H1 (cell line): Measurements from ENCODE around the gene GPNMB. TPM values are rescaled to one million over a fixed set of nuclear protein-coding genes. Genes with fewer than 3 reads are reported as not detected.
A peak's percentile ranks its signal among the peaks of the same experiment; 100 is the strongest.

Experiments used
- CTCF ChIA-PET: fragments of 300-600 bp; sonication (Branson Sonifier 250); formaldehyde crosslinking; loops from one replicate; lab custom pipeline; 2021; ENCODE audit not compliant: partially characterized antibody; lab: Charles Lee
- POLR2A ChIA-PET: fragments of 300-600 bp; sonication (Branson Sonifier 250); formaldehyde crosslinking; loops from one replicate; lab custom pipeline; 2021; ENCODE audit warnings: inconsistent platforms; ENCODE audit not compliant: partially characterized antibody; lab: Charles Lee
- DNase-seq, 2 experiments: peaks; one replicate each; pipeline versions ENCODE4 v3.0.0 to v3.0.0-alpha.2; 2010 to 2022; ENCODE audit warnings: low spot score in 2 of 2, low read depth in 1 of 2, mixed read lengths in 1 of 2
- FAIRE-seq: peaks from 2 replicates; lab custom pipeline; 2011; peaks lifted over from hg19 to GRCh38; lab: Jason Lieb, UNC
- H2AFZ ChIP-seq: 2 replicates; pipeline ENCODE4 v1.8.1; 2012; ENCODE audit warnings: low read length, inconsistent platforms
- H2AK5ac ChIP-seq: 2 replicates; pipeline ENCODE4 v1.6.1; 2013; ENCODE audit warnings: low read depth, low read length
- H2BK120ac ChIP-seq: replicated peaks from 2 replicates; pipeline ENCODE3; 2013; ENCODE audit warnings: low read depth, low read length, inconsistent platforms
- H2BK12ac ChIP-seq: 2 replicates; pipeline ENCODE4 v1.6.1; 2013; ENCODE audit warnings: low read depth, low read length
- H2BK15ac ChIP-seq: 2 replicates; pipeline ENCODE4 v1.6.1; 2013; ENCODE audit warnings: low read length
- H2BK20ac ChIP-seq: 2 replicates; pipeline ENCODE4 v1.6.1; 2013; ENCODE audit warnings: low read length
- H2BK5ac ChIP-seq: 2 replicates; pipeline ENCODE4 v1.6.1; 2013; ENCODE audit warnings: low read depth, low read length
- H3K14ac ChIP-seq: 2 replicates; pipeline ENCODE4 v1.6.1; 2013; ENCODE audit warnings: inconsistent platforms; ENCODE audit not compliant: insufficient read length
- H3K18ac ChIP-seq: 2 replicates; pipeline ENCODE4 v1.6.1; 2013; ENCODE audit warnings: low read length; ENCODE audit errors: extremely low read depth
- H3K23ac ChIP-seq: 2 replicates; pipeline ENCODE4 v1.6.1; 2013; ENCODE audit warnings: inconsistent platforms; ENCODE audit not compliant: insufficient read length
- H3K23me2 ChIP-seq: 2 replicates; pipeline ENCODE4 v1.6.1; 2013; ENCODE audit warnings: low read depth, low read length
- H3K27ac ChIP-seq: 2 replicates; pipeline ENCODE4 v1.6.1; 2011; ENCODE audit warnings: low read depth, low read length, inconsistent platforms
- H3K27me3 ChIP-seq, 4 experiments: replicated peaks in 1 of 4; 1 replicate in 1 of 4; 2 replicates in 3 of 4; pipeline versions ENCODE4 v1.6.1 to v1.8.1; 2011 to 2013; ENCODE audit warnings: low read length in 3 of 4, mild to moderate bottlenecking in 3 of 4, inconsistent platforms in 2 of 4, mixed read lengths in 2 of 4, moderate library complexity in 1 of 4; ENCODE audit not compliant: control insufficient read depth in 3 of 4, insufficient read depth in 3 of 4; ENCODE audit errors: extremely low read depth in 1 of 4
- H3K36me3 ChIP-seq, 4 experiments: 2 replicates each; pipeline versions ENCODE4 v1.6.1 to v1.8.1; 2011 to 2013; ENCODE audit warnings: mild to moderate bottlenecking in 4 of 4, low read length in 3 of 4, moderate library complexity in 2 of 4, control low read depth in 1 of 4, inconsistent platforms in 1 of 4; ENCODE audit not compliant: insufficient read depth in 4 of 4, control insufficient read depth in 2 of 4
- H3K4ac ChIP-seq: replicated peaks from 2 replicates; pipeline ENCODE3; 2013; ENCODE audit warnings: low read length, low read depth, mixed read lengths, inconsistent platforms; ENCODE audit not compliant: insufficient read length
- H3K4me1 ChIP-seq, 4 experiments: replicated peaks in 1 of 4; 1 replicate in 1 of 4; 2 replicates in 3 of 4; pipeline versions ENCODE4 v1.6.1 to v1.8.1; 2011 to 2013; ENCODE audit warnings: low read length in 3 of 4, inconsistent platforms in 2 of 4, mixed read lengths in 1 of 4; ENCODE audit not compliant: insufficient read depth in 4 of 4, control insufficient read depth in 3 of 4
- H3K4me2 ChIP-seq, 2 experiments: 2 replicates each; pipeline versions ENCODE4 v1.6.1 to v1.8.1; 2011 to 2013; ENCODE audit warnings: low read depth in 2 of 2, low read length in 2 of 2, control low read depth in 1 of 2, inconsistent platforms in 1 of 2, mild to moderate bottlenecking in 1 of 2; ENCODE audit not compliant: insufficient read depth in 1 of 2
- H3K4me3 ChIP-seq, 4 experiments: fragments of 200-600, 300-600 bp in 1 of 4; sonication (generic), shearing (Covaris generic), sonication (Bioruptor Twin) in 1 of 4; 2 replicates each; pipeline versions ENCODE4 v1.5.1 to v1.8.1; 2011 to 2016; ENCODE audit warnings: low read length in 4 of 4, low read depth in 3 of 4, control low read depth in 2 of 4, inconsistent platforms in 2 of 4, mild to moderate bottlenecking in 2 of 4, mixed read lengths in 1 of 4, moderate library complexity in 1 of 4; ENCODE audit not compliant: insufficient read depth in 2 of 4; ENCODE audit errors: extremely low read depth in 1 of 4
- H3K56ac ChIP-seq: replicated peaks from 2 replicates; pipeline ENCODE3; 2013; ENCODE audit warnings: low read depth, mild to moderate bottlenecking, mixed read lengths, low read length, inconsistent platforms; ENCODE audit not compliant: insufficient read length
- H3K79me1 ChIP-seq: 2 replicates; pipeline ENCODE4 v1.6.1; 2013; ENCODE audit warnings: low read depth, low read length, control low read depth
- H3K79me2 ChIP-seq, 2 experiments: 2 replicates each; pipeline versions ENCODE4 v1.6.1 to v1.8.1; 2012 to 2013; ENCODE audit warnings: low read length in 2 of 2, mild to moderate bottlenecking in 2 of 2, inconsistent platforms in 1 of 2; ENCODE audit not compliant: insufficient read depth in 2 of 2, control insufficient read depth in 1 of 2
- H3K9ac ChIP-seq, 4 experiments: replicated peaks in 1 of 4; 1 replicate in 1 of 4; 2 replicates in 3 of 4; pipeline versions ENCODE4 v1.6.1 to v1.8.1; 2011 to 2013; ENCODE audit warnings: low read depth in 3 of 4, low read length in 3 of 4, control low read depth in 2 of 4, mild to moderate bottlenecking in 2 of 4, moderate library complexity in 2 of 4, inconsistent platforms in 1 of 4; ENCODE audit errors: extremely low read depth in 1 of 4
- H3K9me3 ChIP-seq, 2 experiments: 2 replicates each; pipeline versions ENCODE4 v1.6.1 to v1.8.1; 2012 to 2013; ENCODE audit warnings: mild to moderate bottlenecking in 2 of 2, moderate library complexity in 2 of 2, control low read depth in 1 of 2, inconsistent platforms in 1 of 2, low read depth in 1 of 2, low read length in 1 of 2, mixed read lengths in 1 of 2; ENCODE audit not compliant: insufficient read depth in 2 of 2
- H4K20me1 ChIP-seq, 2 experiments: replicated peaks in 1 of 2; 2 replicates each; pipeline versions ENCODE3 to v1.8.1; 2011 to 2013; ENCODE audit warnings: inconsistent platforms in 2 of 2, low read length in 2 of 2, mild to moderate bottlenecking in 1 of 2; ENCODE audit not compliant: insufficient read depth in 2 of 2, control insufficient read depth in 1 of 2
- H4K5ac ChIP-seq: 2 replicates; pipeline ENCODE4 v1.6.1; 2013; ENCODE audit warnings: low read length, low read depth, mixed read lengths, inconsistent platforms; ENCODE audit not compliant: insufficient read length
- H4K8ac ChIP-seq: 2 replicates; pipeline ENCODE4 v1.8.0; 2013; ENCODE audit warnings: mild to moderate bottlenecking, moderate library complexity, low read length, inconsistent platforms; ENCODE audit not compliant: insufficient read depth; ENCODE audit errors: extremely low read depth
- H4K91ac ChIP-seq: replicated peaks from 2 replicates; pipeline ENCODE3; 2013; ENCODE audit warnings: low read length, mixed read lengths, inconsistent platforms; ENCODE audit not compliant: insufficient read length
- BACH1 ChIP-seq: IDR thresholded peaks from 2 replicates; pipeline ENCODE4 v1.6.1; 2012; ENCODE audit warnings: low read length, improper control_type of control experiment
- EGR1 ChIP-seq: IDR thresholded peaks from 2 replicates; pipeline ENCODE4 v1.6.1; 2011; ENCODE audit warnings: low read depth, low read length, borderline replicate concordance
- EP300 ChIP-seq, 2 experiments: IDR thresholded peaks; 1 replicate in 1 of 2; 2 replicates in 1 of 2; pipeline ENCODE4 v1.6.1; 2011 to 2012; ENCODE audit warnings: low read depth in 2 of 2, low read length in 2 of 2, mild to moderate bottlenecking in 2 of 2, borderline replicate concordance in 1 of 2, inconsistent platforms in 1 of 2, moderate library complexity in 1 of 2
- GTF2F1 ChIP-seq: IDR thresholded peaks from 2 replicates; pipeline ENCODE4 v1.6.1; 2012; ENCODE audit warnings: low read depth, low read length, improper control_type of control experiment, borderline replicate concordance
- NANOG ChIP-seq: IDR thresholded peaks from 2 replicates; pipeline ENCODE4 v1.6.1; 2011; ENCODE audit warnings: low read length, low read depth, mild to moderate bottlenecking, inconsistent platforms; ENCODE audit not compliant: insufficient read depth, poor library complexity, severe bottlenecking
- SIN3A ChIP-seq, 2 experiments: IDR thresholded peaks in 1 of 2; conservative IDR thresholded peaks in 1 of 2; 2 replicates each; pipeline ENCODE4 v1.6.1; 2011 to 2012; ENCODE audit warnings: low read length in 2 of 2, improper control_type of control experiment in 1 of 2, low read depth in 1 of 2, mild to moderate bottlenecking in 1 of 2
- SIX5 ChIP-seq: IDR thresholded peaks from 2 replicates; pipeline ENCODE4 v1.6.1; 2011; ENCODE audit warnings: mild to moderate bottlenecking, low read depth, low read length
- SP1 ChIP-seq: IDR thresholded peaks from 2 replicates; pipeline ENCODE4 v1.6.1; 2011; ENCODE audit warnings: low read depth, low read length
- SRF ChIP-seq: IDR thresholded peaks from 2 replicates; pipeline ENCODE4 v1.6.1; 2011; ENCODE audit warnings: mild to moderate bottlenecking, low read depth, low read length, moderate library complexity
- TEAD4 ChIP-seq: IDR thresholded peaks from 2 replicates; pipeline ENCODE4 v1.6.1; 2012; ENCODE audit warnings: low read depth, low read length, inconsistent platforms, mixed read lengths
- WGBS, 2 experiments: shearing (Covaris generic) in 1 of 2; methylation state at CpG; one replicate each; pipeline versions ENCODE4 v1.1.6 to v1.1.7; 2013 to 2015; ENCODE audit warnings: low lambda C conversion rate in 2 of 2, mixed read lengths in 2 of 2, inconsistent platforms in 1 of 2, low coverage in 1 of 2, missing lambda C conversion rate in 1 of 2; ENCODE audit not compliant: insufficient replicate concordance in 2 of 2, insufficient coverage in 1 of 2, insufficient read length in 1 of 2; ENCODE audit errors: extremely low coverage in 1 of 2, missing lambda C conversion rate in 1 of 2; 5-methylcytosine and 5-hydroxymethylcytosine counted together
- polyA plus RNA-seq, 7 experiments: library from polyadenylated mRNA; depleted of rRNA in 3 of 7; stranded (reverse) in 5 of 7; unstranded in 2 of 7; fragments of >200 nt in 5 of 7; fragments of 200-250 nt in 2 of 7; gene quantifications; 1 replicate in 5 of 7; 2 replicates in 1 of 7; 4 replicates in 1 of 7; pipeline versions ENCODE4 v1.2.1 to v1.2.3, GENCODE V29; 2011 to 2013; ENCODE audit warnings: missing spikeins in 2 of 7, mixed read lengths in 2 of 7
- total RNA-seq: library from RNA; stranded (reverse); fragmentation: NEBNext Ultra II Directional; extraction: Animal tissue kit (Norgen Biotek cat#: 25700); gene quantifications from 2 replicates; pipeline ENCODE4 v1.2.1, GENCODE V29; 2021
- TF ChIP-seq, protein P1 (sequence below): IDR thresholded peaks from 2 replicates; pipeline ENCODE4 v1.6.1; 2011; ENCODE audit warnings: low read depth, mild to moderate bottlenecking, low read length; ENCODE audit not compliant: insufficient read depth

GPNMB gene
- total and polyA plus RNA-seq, 2 of the 8 experiments (the other 6 are each of a cell fraction or from before 2014, with no cell fraction given) = 1.1 to 1.4 TPM

DNA sequence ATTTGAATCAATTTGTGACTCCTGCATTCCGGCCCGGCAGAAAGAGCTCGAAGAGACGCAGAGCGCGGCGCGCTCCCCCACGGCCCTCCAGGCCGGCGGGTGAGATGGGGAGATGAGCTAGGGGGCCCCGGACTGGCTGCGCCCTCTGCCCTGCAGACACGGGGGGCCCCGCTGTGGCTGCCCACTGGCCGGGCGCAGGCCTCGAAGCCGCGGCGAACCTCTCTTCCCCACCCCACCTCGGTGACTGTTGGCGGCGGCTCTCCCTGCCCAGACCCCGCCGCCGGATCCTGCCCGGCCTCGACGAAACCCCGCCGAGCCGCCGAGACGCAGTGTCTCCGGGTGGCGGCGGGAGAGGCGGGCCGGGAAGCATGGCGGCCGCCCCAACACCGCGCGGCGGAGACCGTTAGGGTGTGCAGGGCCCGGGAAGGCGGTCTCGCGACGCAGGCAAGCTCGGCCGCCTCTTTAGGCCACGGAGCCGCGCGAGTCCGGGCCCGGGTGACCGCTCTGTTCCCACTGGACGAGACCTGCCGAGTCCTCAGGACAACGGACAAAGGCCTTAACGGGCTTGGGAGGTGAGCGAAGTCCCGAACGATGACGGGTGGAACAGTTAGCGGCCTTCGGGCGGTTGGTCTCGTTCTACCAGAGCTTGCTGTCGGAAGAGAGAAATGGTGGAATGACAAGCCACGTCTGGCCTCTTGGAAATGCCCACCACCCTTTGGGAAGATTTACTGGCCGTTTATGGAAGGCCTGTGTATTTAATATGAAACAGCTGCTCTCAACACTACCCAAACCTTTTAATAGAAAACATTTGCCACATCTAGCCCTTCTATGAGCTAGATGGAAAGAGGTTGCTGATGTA, 40.4 kb upstream of the GPNMB start:
- H2AK5ac ChIP-seq = no peak overlapping the region
- H3K79me1 ChIP-seq = no peaks in the 10 kb centered on the region
- no peaks in the 10 kb centered on the region for H3K9me3 ChIP-seq
- H2BK20ac ChIP-seq = no peak overlapping the region
- H3K18ac ChIP-seq = no peak overlapping the region
- peaks cover 0 to 3% (median 0%) of the 10 kb centered on the region in 4 experiments; a peak in 4 of 8 replicates for H3K36me3 ChIP-seq
- no peaks in the 10 kb centered on the region for H3K4me1 ChIP-seq
- no peak overlapping the region for H2BK15ac ChIP-seq
- no peak overlapping the region for H3K56ac ChIP-seq
- no peak overlapping the region for H3K4ac ChIP-seq
- H3K23me2 ChIP-seq = no peaks in the 10 kb centered on the region
- no peak overlapping the region for H2BK120ac ChIP-seq
- peak overlapping the region; percentile 51; the same call in 1 of the 2 replicates for H4K8ac ChIP-seq
- no peak overlapping the region for H3K27ac ChIP-seq
- no peak overlapping the region for H4K91ac ChIP-seq
- no peak overlapping the region for H3K23ac ChIP-seq
- no peak overlapping the region for H4K5ac ChIP-seq
- no peak overlapping the region; a peak in 1 of 4 replicates for H3K4me2 ChIP-seq
- H3K14ac ChIP-seq = no peak overlapping the region
- H3K4me3 ChIP-seq = peak overlapping the region in 1 of 4 experiments; percentile 23; a peak in 1 of 8 replicates
- WGBS, 2 experiments = 90% methylated on average over 73 of the region's 76 CpGs; no CpG with 5 or more reads in 1 of the 2 experiments
- H4K20me1 ChIP-seq = no peaks in the 10 kb centered on the region
- no peak overlapping the region for H2BK12ac ChIP-seq
- POLR2A ChIA-PET = interaction anchor here (0.8 to 1.7 kb wide), 3 partner anchors 8 to 106 kb away, joined by 3 to 5 read pairs (median 5); partner anchors contain the start of gene KLHL7
- no peaks in the 10 kb centered on the region; a peak in 2 of 7 replicates for H3K27me3 ChIP-seq
- no peak overlapping the region; a peak in 1 of 7 replicates for H3K9ac ChIP-seq
- FAIRE-seq (no peak), DNase-seq (no peak)
- no peak overlapping the region for H2BK5ac ChIP-seq
- no peaks in the 10 kb centered on the region for H3K79me2 ChIP-seq
- CTCF ChIA-PET = interaction anchor here (0.6 to 1.5 kb wide), 2 partner anchors 12 to 107 kb away, joined by 3 to 4 read pairs; no protein-coding TSS in a partner anchor
- H2AFZ ChIP-seq = no peak overlapping the region
- no peak for TF ChIP-seq SP1
- no peak for TF ChIP-seq SRF
- no peak for TF ChIP-seq TEAD4
- TF ChIP-seq BACH1 = no peak
- TF ChIP-seq NANOG = no peak
- TF ChIP-seq EGR1 = no peak
- TF ChIP-seq, protein P1, sequence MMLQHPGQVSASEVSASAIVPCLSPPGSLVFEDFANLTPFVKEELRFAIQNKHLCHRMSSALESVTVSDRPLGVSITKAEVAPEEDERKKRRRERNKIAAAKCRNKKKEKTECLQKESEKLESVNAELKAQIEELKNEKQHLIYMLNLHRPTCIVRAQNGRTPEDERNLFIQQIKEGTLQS = no peak
- TF ChIP-seq EP300 (IDR thresholded peaks at IDR 0.05; ENCODE audit: borderline replicate concordance in 1 of 2, low read depth in 2 of 2, low read length in 2 of 2) = no peak
- no peak for TF ChIP-seq SIX5
- no peak for TF ChIP-seq GTF2F1
- TF ChIP-seq SIN3A (conservative IDR thresholded peaks at IDR 0.05 in 1 of 2, IDR thresholded peaks at IDR 0.05 in 1 of 2; ENCODE audit: low read depth in 1 of 2, low read length in 2 of 2) = no peak
